Panc1 (cell line): ENCODE data around the gene DCP1A.

Experiments used
- POLR2AphosphoS5 ChIP-seq: IDR thresholded peaks from 2 replicates; pipeline ENCODE4 v1.6.1; 2012; ENCODE audit warnings: mild to moderate bottlenecking, low read depth, low read length, moderate library complexity
- TCF7L2 ChIP-seq: IDR thresholded peaks from 2 replicates; pipeline ENCODE4 v1.6.1; 2011; ENCODE audit warnings: mild to moderate bottlenecking, low read depth, low read length, inconsistent platforms
- TF ChIP-seq, protein P1 (sequence below): fragments of 450-650 bp; IDR thresholded peaks from 2 replicates; pipeline ENCODE4 v1.5.1; 2017; ENCODE audit warnings: mild to moderate bottlenecking
- TF ChIP-seq, protein P2 (sequence below), 2 experiments: IDR thresholded peaks; 2 replicates each; pipeline ENCODE4 v1.6.1; 2011 to 2012; ENCODE audit warnings: low read depth in 2 of 2, control low read depth in 1 of 2, low read length in 1 of 2, mild to moderate bottlenecking in 1 of 2, moderate library complexity in 1 of 2; ENCODE audit not compliant: insufficient read depth in 1 of 2

DNA sequence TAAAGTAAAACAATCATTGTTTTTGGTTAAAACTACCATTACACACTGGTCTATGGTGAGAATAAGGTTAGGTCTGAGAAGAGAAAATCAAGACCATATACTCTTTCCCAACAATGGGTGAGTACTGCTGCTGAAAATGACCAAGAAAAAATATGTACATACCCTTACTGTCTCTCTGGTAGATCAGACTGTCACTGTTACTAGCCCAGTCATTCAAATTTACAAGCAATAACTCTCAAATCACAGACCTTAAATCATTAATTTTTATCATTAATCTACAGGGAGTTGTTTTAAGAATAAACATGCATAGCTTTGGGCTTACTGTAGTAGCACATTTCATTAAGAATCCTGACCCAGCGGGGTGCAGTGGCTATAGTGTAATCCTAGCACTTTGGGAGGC is 17.4 kb downstream of the DCP1A start:
- TF ChIP-seq, protein P1, sequence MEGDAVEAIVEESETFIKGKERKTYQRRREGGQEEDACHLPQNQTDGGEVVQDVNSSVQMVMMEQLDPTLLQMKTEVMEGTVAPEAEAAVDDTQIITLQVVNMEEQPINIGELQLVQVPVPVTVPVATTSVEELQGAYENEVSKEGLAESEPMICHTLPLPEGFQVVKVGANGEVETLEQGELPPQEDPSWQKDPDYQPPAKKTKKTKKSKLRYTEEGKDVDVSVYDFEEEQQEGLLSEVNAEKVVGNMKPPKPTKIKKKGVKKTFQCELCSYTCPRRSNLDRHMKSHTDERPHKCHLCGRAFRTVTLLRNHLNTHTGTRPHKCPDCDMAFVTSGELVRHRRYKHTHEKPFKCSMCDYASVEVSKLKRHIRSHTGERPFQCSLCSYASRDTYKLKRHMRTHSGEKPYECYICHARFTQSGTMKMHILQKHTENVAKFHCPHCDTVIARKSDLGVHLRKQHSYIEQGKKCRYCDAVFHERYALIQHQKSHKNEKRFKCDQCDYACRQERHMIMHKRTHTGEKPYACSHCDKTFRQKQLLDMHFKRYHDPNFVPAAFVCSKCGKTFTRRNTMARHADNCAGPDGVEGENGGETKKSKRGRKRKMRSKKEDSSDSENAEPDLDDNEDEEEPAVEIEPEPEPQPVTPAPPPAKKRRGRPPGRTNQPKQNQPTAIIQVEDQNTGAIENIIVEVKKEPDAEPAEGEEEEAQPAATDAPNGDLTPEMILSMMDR: no peak
- TF ChIP-seq POLR2AphosphoS5 (no peak), TCF7L2 (no peak)
- TF ChIP-seq, protein P2, sequence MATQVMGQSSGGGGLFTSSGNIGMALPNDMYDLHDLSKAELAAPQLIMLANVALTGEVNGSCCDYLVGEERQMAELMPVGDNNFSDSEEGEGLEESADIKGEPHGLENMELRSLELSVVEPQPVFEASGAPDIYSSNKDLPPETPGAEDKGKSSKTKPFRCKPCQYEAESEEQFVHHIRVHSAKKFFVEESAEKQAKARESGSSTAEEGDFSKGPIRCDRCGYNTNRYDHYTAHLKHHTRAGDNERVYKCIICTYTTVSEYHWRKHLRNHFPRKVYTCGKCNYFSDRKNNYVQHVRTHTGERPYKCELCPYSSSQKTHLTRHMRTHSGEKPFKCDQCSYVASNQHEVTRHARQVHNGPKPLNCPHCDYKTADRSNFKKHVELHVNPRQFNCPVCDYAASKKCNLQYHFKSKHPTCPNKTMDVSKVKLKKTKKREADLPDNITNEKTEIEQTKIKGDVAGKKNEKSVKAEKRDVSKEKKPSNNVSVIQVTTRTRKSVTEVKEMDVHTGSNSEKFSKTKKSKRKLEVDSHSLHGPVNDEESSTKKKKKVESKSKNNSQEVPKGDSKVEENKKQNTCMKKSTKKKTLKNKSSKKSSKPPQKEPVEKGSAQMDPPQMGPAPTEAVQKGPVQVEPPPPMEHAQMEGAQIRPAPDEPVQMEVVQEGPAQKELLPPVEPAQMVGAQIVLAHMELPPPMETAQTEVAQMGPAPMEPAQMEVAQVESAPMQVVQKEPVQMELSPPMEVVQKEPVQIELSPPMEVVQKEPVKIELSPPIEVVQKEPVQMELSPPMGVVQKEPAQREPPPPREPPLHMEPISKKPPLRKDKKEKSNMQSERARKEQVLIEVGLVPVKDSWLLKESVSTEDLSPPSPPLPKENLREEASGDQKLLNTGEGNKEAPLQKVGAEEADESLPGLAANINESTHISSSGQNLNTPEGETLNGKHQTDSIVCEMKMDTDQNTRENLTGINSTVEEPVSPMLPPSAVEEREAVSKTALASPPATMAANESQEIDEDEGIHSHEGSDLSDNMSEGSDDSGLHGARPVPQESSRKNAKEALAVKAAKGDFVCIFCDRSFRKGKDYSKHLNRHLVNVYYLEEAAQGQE (IDR thresholded peaks at IDR 0.05; ENCODE audit: insufficient read depth in 1 of 2, low read depth in 2 of 2, low read length in 1 of 2): no peak
